Endothelial cell of umbilical vein (primary cell): ENCODE data around the gene CCL2. TPM values are rescaled to one million over a fixed set of nuclear protein-coding genes. Genes with fewer than 3 reads are reported as not detected.

Source experiments
- BruUV-seq: library from RNA; stranded (reverse); fragments of 400-500 nt; replicated peaks from 2 replicates; lab custom pipeline; 2021; lab: Mats Ljungman, UMichigan
- CTCF ChIA-PET: fragments of 300-600, 350-600 bp; sonication (Branson Sonifier 250); formaldehyde crosslinking; loops from one replicate; lab custom pipeline; 2021; ENCODE audit warnings: antibody characterized with exemption, inconsistent platforms; lab: Charles Lee
- POLR2A ChIA-PET: fragments of 300-600, 350-600 bp; sonication (Branson Sonifier 250); formaldehyde crosslinking; loops from one replicate; lab custom pipeline; 2021; ENCODE audit warnings: antibody characterized with exemption, inconsistent platforms; lab: Charles Lee
- DNase-seq: peaks from one replicate; pipeline ENCODE4 v3.0.0-alpha.2; 2011; ENCODE audit warnings: low read depth, low spot score
- FAIRE-seq: peaks from 2 replicates; lab custom pipeline; 2011; peaks lifted over from hg19 to GRCh38; lab: Jason Lieb, UNC
- H2AFZ ChIP-seq: 2 replicates; pipeline ENCODE4 v1.6.0; 2012; ENCODE audit warnings: low read depth, low read length, control low read depth, inconsistent platforms
- H3K27ac ChIP-seq: 2 replicates; pipeline ENCODE4 v1.5.1; 2011; ENCODE audit warnings: low read depth, mild to moderate bottlenecking, control low read depth, low read length, moderate library complexity; ENCODE audit not compliant: insufficient read depth
- H3K27me3 ChIP-seq, 2 experiments: 2 replicates each; pipeline versions ENCODE4 v1.6.0 to v1.6.1; 2011; ENCODE audit warnings: low read length in 2 of 2, mixed read lengths in 1 of 2; ENCODE audit not compliant: control insufficient read depth in 2 of 2, insufficient read depth in 2 of 2
- H3K36me3 ChIP-seq, 2 experiments: 2 replicates in 1 of 2; 3 replicates in 1 of 2; pipeline ENCODE4 v1.5.1; 2011; ENCODE audit warnings: low read length in 2 of 2, mild to moderate bottlenecking in 1 of 2, moderate library complexity in 1 of 2; ENCODE audit not compliant: control insufficient read depth in 2 of 2, insufficient read depth in 2 of 2; ENCODE audit errors: extremely low read depth in 1 of 2
- H3K4me1 ChIP-seq: 3 replicates; pipeline ENCODE4 v1.5.1; 2011; ENCODE audit warnings: mild to moderate bottlenecking, low read length; ENCODE audit not compliant: control insufficient read depth, insufficient read depth; ENCODE audit errors: extremely low read depth
- H3K4me2 ChIP-seq: 2 replicates; pipeline ENCODE4 v1.6.1; 2011; ENCODE audit warnings: low read length, control low read depth, mixed read lengths; ENCODE audit not compliant: insufficient read depth
- H3K4me3 ChIP-seq, 3 experiments: fragments of 200-600 bp in 1 of 3; sonication (generic), shearing (Covaris generic) in 1 of 3; replicated peaks in 1 of 3; 2 replicates each; pipeline ENCODE4 v1.5.1; 2011 to 2016; ENCODE audit warnings: control low read depth in 3 of 3, low read length in 3 of 3, mild to moderate bottlenecking in 2 of 3, inconsistent platforms in 1 of 3, low read depth in 1 of 3, moderate library complexity in 1 of 3; ENCODE audit not compliant: insufficient read depth in 1 of 3
- H3K79me2 ChIP-seq: 2 replicates; pipeline ENCODE4 v1.6.0; 2012; ENCODE audit warnings: low read length, inconsistent platforms; ENCODE audit not compliant: control insufficient read depth, insufficient read depth
- H3K9ac ChIP-seq: replicated peaks from 2 replicates; pipeline ENCODE3; 2011; ENCODE audit warnings: low read length, control low read depth; ENCODE audit not compliant: insufficient read depth; ENCODE audit errors: extremely low read depth
- H3K9me1 ChIP-seq: replicated peaks from 3 replicates; pipeline ENCODE4 v1.6.0; 2011; ENCODE audit warnings: mild to moderate bottlenecking, low read length; ENCODE audit not compliant: control insufficient read depth, insufficient read depth; ENCODE audit errors: extremely low read depth
- H3K9me3 ChIP-seq: replicated peaks from 2 replicates; pipeline ENCODE4 v1.5.1; 2012; ENCODE audit warnings: low read length, inconsistent platforms; ENCODE audit not compliant: control insufficient read depth, insufficient read depth
- H4K20me1 ChIP-seq: replicated peaks from 2 replicates; pipeline ENCODE3; 2011; ENCODE audit warnings: mild to moderate bottlenecking, low read length; ENCODE audit not compliant: control insufficient read depth, insufficient read depth; ENCODE audit errors: extremely low read depth
- CTCF ChIP-seq, 2 donors: IDR thresholded peaks; 1 replicate in 1 of 2; 2 replicates in 1 of 2; pipeline ENCODE4 v1.5.1; 2011; ENCODE audit warnings: low read length in 2 of 2, mild to moderate bottlenecking in 2 of 2, moderate library complexity in 2 of 2, control low read depth in 1 of 2, inconsistent platforms in 1 of 2, low read depth in 1 of 2; ENCODE audit not compliant: insufficient read depth in 1 of 2; ENCODE audit errors: extremely low read depth in 1 of 2
- EZH2 ChIP-seq: IDR thresholded peaks from 2 replicates; pipeline ENCODE4 v1.6.1; 2012; ENCODE audit warnings: borderline replicate concordance, low read depth, mild to moderate bottlenecking, moderate library complexity, low read length, inconsistent platforms; ENCODE audit not compliant: severe bottlenecking
- FOS ChIP-seq: IDR thresholded peaks from 2 replicates; pipeline ENCODE4 v1.6.1; 2011; ENCODE audit warnings: mild to moderate bottlenecking, low read length, moderate library complexity, borderline replicate concordance; ENCODE audit not compliant: insufficient read depth
- GATA2 ChIP-seq: IDR thresholded peaks from 2 replicates; pipeline ENCODE4 v1.7.0; 2011; ENCODE audit warnings: low read depth, mild to moderate bottlenecking, moderate library complexity, mixed read lengths, low read length; ENCODE audit not compliant: insufficient read length, insufficient read depth
- JUN ChIP-seq: IDR thresholded peaks from 2 replicates; pipeline ENCODE4 v1.6.1; 2011; ENCODE audit warnings: borderline replicate concordance, low read depth; ENCODE audit not compliant: insufficient read length, insufficient read depth
- MAX ChIP-seq: IDR thresholded peaks from 2 replicates; pipeline ENCODE4 v1.6.1; 2011; ENCODE audit not compliant: insufficient read depth, insufficient read length
- MYC ChIP-seq: IDR thresholded peaks from one replicate; pipeline ENCODE4 v1.6.1; 2011; ENCODE audit warnings: mild to moderate bottlenecking, low read depth, low read length
- POLR2A ChIP-seq: IDR thresholded peaks from 2 replicates; pipeline ENCODE4 v1.6.1; 2012; ENCODE audit warnings: low read depth, mild to moderate bottlenecking, control low read depth, low read length
- POLR2AphosphoS5 ChIP-seq: IDR thresholded peaks from 2 replicates; pipeline ENCODE4 v1.6.1; 2012; ENCODE audit warnings: low read depth, mild to moderate bottlenecking, control low read depth, low read length, moderate library complexity; ENCODE audit not compliant: insufficient read depth
- dilution Hi-C: fragments of 300-500 bp; cut with MboI; formaldehyde crosslinking; loops from one replicate; pipeline ENCODE4 v1.15.0; 2019; ENCODE audit warnings: low sequenced_read_pairs; ENCODE audit not compliant: extremely low pct_ligation_motif_present
- intact Hi-C: fragments of 100-400 bp; cut with micrococcal nuclease; formaldehyde crosslinking; loops from one replicate; pipeline ENCODE4 v1.10.0; 2022
- polyA plus RNA-seq, 4 experiments: library from polyadenylated mRNA; depleted of rRNA in 3 of 4; stranded (reverse) in 3 of 4; unstranded in 1 of 4; fragments of >200 nt; gene quantifications; 2 replicates each; pipeline versions ENCODE4 v1.2.1 to v1.2.3, GENCODE V29; 2011 to 2012; ENCODE audit warnings: missing spikeins in 1 of 4
- total RNA-seq: library from RNA; stranded (reverse); gene quantifications from 2 replicates; pipeline ENCODE4 v1.2.3, GENCODE V29; 2021

The CCL2 gene
- total and polyA plus RNA-seq, 2 donors (not counting 3 experiments of a cell fraction or from before 2014, with no cell fraction given), result 238 to 599 TPM

- H3K4me3 ChIP-seq, result no peak overlapping the region
- no peak overlapping the region for H3K4me2 ChIP-seq
- FAIRE-seq (no peak), DNase-seq (no peak)
- CTCF ChIA-PET, result interaction anchor here (1.5 to 4.5 kb wide), 3 partner anchors 18 to 142 kb away, joined by 4 to 19 read pairs (median 9); no protein-coding TSS in a partner anchor
- H3K9ac ChIP-seq, result no peak overlapping the region
- H4K20me1 ChIP-seq, result no peaks in the 10 kb centered on the region
- H3K9me1 ChIP-seq, result no peaks in the 10 kb centered on the region
- H2AFZ ChIP-seq, result no peak overlapping the region
- H3K27ac ChIP-seq, result no peak overlapping the region
- no peaks in the 10 kb centered on the region for H3K9me3 ChIP-seq
- H3K36me3 ChIP-seq, result no peaks in the 10 kb centered on the region
- TF ChIP-seq JUN (no peak), MAX (no peak), MYC (no peak), POLR2AphosphoS5 (no peak), GATA2 (no peak), CTCF (IDR thresholded peaks at IDR 0.05; ENCODE audit: extremely low read depth in 1 of 2, insufficient read depth in 1 of 2, low read depth in 1 of 2, low read length in 2 of 2) (no peak), EZH2 (no peak), FOS (no peak), POLR2A (no peak)
- peaks cover 4% of the 10 kb centered on the region for H3K4me1 ChIP-seq
- H3K27me3 ChIP-seq, result peaks cover 6 to 10% of the 10 kb centered on the region in 2 experiments
- POLR2A ChIA-PET, result no interaction called here
- H3K79me2 ChIP-seq, result no peaks in the 10 kb centered on the region
- dilution Hi-C loops, result loop anchor here (25.0 kb wide), 1 partner anchor 94 kb away; the partner anchor contains the start of gene CCL8
- intact Hi-C loops, result no loop called here
- BruUV-seq, result no TSS peak
Measured at GRCh38 chr17:34218748-34219147, 36.3 kb upstream of the CCL2 start.
